ENCODE data around the gene ADAMTSL2. TPM values are rescaled to one million over a fixed set of nuclear protein-coding genes. Genes with fewer than 3 reads are reported as not detected.

Gene ADAMTSL2
- polyA plus RNA-seq, 1 of the 3 experiments (the other 2 are of a cell fraction): 0.21 TPM

DNA sequence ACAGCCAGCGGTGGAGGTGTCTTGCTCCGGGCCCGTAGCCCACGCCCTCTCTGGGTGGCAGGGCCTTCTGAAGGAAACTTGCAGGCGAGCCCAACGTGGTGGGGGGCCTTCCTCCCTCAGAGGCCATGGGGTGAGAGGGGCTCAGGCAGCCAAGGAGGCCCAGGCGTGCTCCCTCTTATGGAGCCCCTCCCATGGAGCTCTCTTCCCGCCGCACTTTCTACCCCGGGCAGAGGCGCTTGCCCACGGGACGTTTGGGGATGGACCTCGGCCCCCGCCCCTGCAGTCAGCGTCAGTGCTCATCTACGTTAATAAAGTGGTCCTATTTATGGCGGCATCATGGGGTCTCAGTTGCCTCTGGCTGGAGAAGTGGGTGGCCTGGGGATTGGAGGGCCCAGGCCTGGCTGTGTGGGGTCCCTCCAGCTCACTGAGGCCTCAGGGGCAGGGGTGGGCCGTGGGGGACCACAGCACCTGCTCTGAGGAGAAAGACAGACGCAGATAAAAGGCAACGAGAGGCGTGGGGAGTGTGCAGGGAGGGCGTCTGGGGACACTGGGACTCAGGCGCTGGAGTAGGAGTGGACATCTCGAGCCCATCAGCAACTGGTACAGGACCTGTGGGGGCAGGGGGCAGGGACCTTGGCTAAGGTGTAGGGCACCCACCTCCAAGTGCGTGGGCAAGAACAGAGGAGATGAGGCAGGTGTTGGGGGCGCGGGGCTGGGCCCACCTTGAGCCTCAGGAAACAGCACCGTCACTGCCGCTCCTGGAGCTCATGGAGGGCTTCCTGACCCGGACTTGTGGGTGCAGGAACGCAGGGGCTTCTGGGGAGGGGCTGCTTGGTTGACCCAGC is 40.9 kb downstream of the ADAMTSL2 start:
- Histone ChIP-seq H3K79me2 (ENCODE audit: insufficient read depth) (no peaks in the 10 kb centered on the region), H3K4me1 (ENCODE audit: control insufficient read depth in 1 of 2, insufficient read depth in 2 of 2, low read depth in 1 of 2, low read length in 1 of 2) (peaks cover 0 to 77% of the 10 kb centered on the region in 2 experiments; a peak in 2 of 4 replicates), H3F3A (replicated peaks; ENCODE audit: insufficient read depth) (no peaks in the 10 kb centered on the region), H3K9me2 (no peaks in the 10 kb centered on the region), H2AFZ (ENCODE audit: low read depth) (no peak overlapping the region), H3K9ac (no peak overlapping the region), H3K36me3 (replicated peaks in 1 of 2; ENCODE audit: control insufficient read depth in 1 of 2, insufficient read depth in 2 of 2, low read length in 1 of 2) (no peaks in the 10 kb centered on the region), H3K4me2 (no peak overlapping the region), H3K4me3 (ENCODE audit: low read depth in 2 of 2, low read length in 1 of 2) (no peak overlapping the region), H3K27ac (ENCODE audit: low read depth in 2 of 2, low read length in 1 of 2) (peak overlapping the region in 1 of 2 experiments; percentile 97; a peak in 2 of 4 replicates), H3K9me3 (no peaks in the 10 kb centered on the region), H4K20me1 (ENCODE audit: insufficient read depth) (no peaks in the 10 kb centered on the region), H3K27me3 (ENCODE audit: insufficient read depth) (no peaks in the 10 kb centered on the region)
- TF ChIP-seq, protein P1, sequence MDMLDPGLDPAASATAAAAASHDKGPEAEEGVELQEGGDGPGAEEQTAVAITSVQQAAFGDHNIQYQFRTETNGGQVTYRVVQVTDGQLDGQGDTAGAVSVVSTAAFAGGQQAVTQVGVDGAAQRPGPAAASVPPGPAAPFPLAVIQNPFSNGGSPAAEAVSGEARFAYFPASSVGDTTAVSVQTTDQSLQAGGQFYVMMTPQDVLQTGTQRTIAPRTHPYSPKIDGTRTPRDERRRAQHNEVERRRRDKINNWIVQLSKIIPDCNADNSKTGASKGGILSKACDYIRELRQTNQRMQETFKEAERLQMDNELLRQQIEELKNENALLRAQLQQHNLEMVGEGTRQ (IDR thresholded peaks at IDR 0.05; ENCODE audit: borderline replicate concordance, low read depth, low read length): no peak
- no peak for TF ChIP-seq TAF1 (IDR thresholded peaks at IDR 0.05; ENCODE audit: borderline replicate concordance, low read depth, low read length)
- TF ChIP-seq JUND (IDR thresholded peaks at IDR 0.05): no peak
- no peak for TF ChIP-seq SMC3 (IDR thresholded peaks at IDR 0.05; ENCODE audit: low read depth, low read length)
- no peak for TF ChIP-seq RFX5 (IDR thresholded peaks at IDR 0.05; ENCODE audit: low read length)
- TF ChIP-seq CTCF (IDR thresholded peaks at IDR 0.05): no peak
- TF ChIP-seq YY1 (IDR thresholded peaks at IDR 0.05; ENCODE audit: low read depth): no peak
- TF ChIP-seq FOXJ3 (CRISPR knock-in tag; IDR thresholded peaks at IDR 0.05): no peak
- no peak for TF ChIP-seq EZH2phosphoT487 (IDR thresholded peaks at IDR 0.05; ENCODE audit: borderline replicate concordance, low read depth)
- TF ChIP-seq RXRA (IDR thresholded peaks at IDR 0.05; ENCODE audit: borderline replicate concordance, low read depth): no peak
- no peak for TF ChIP-seq MXI1 (IDR thresholded peaks at IDR 0.05; ENCODE audit: low read depth, low read length)
- TF ChIP-seq FOSL2 (IDR thresholded peaks at IDR 0.05; ENCODE audit: borderline replicate concordance, low read depth): no peak
- no peak for TF ChIP-seq REST (IDR thresholded peaks at IDR 0.05; ENCODE audit: low read depth, low read length)
- no peak for TF ChIP-seq EP300 (IDR thresholded peaks at IDR 0.05; ENCODE audit: borderline replicate concordance in 1 of 2, low read depth in 1 of 2, low read length in 1 of 2)
- no peak for TF ChIP-seq GATA2 (CRISPR knock-in tag; IDR thresholded peaks at IDR 0.05)
- TF ChIP-seq, protein P2, sequence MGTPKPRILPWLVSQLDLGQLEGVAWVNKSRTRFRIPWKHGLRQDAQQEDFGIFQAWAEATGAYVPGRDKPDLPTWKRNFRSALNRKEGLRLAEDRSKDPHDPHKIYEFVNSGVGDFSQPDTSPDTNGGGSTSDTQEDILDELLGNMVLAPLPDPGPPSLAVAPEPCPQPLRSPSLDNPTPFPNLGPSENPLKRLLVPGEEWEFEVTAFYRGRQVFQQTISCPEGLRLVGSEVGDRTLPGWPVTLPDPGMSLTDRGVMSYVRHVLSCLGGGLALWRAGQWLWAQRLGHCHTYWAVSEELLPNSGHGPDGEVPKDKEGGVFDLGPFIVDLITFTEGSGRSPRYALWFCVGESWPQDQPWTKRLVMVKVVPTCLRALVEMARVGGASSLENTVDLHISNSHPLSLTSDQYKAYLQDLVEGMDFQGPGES (IDR thresholded peaks at IDR 0.05; ENCODE audit: low read depth, low read length): no peak
- ChIA-PET POLR2A (interaction anchor here (0.6 to 3.7 kb wide), 3 partner anchors 60 to 720 kb away, joined by 3 to 41 read pairs (median 3); partner anchors contain the start of gene DBH), CTCF (interaction anchor here (1.2 to 1.7 kb wide), 3 partner anchors 58 to 151 kb away, joined by 3 to 5 read pairs (median 4); no protein-coding TSS in a partner anchor)
- WGBS (ENCODE audit: low lambda C conversion rate): 64% methylated on average over 23 of the region's 32 CpGs
- DNase-seq: no peak

Measured in SK-N-SH (cell line).